GM12801 (cell line): Measurements from ENCODE around the gene A2M.

Experiments used
- CTCF ChIP-seq: IDR thresholded peaks from one replicate; pipeline ENCODE4 v1.5.1; 2011; ENCODE audit warnings: control low read depth; ENCODE audit not compliant: insufficient read length; ENCODE audit errors: extremely low read depth

Gene A2M

DNA sequence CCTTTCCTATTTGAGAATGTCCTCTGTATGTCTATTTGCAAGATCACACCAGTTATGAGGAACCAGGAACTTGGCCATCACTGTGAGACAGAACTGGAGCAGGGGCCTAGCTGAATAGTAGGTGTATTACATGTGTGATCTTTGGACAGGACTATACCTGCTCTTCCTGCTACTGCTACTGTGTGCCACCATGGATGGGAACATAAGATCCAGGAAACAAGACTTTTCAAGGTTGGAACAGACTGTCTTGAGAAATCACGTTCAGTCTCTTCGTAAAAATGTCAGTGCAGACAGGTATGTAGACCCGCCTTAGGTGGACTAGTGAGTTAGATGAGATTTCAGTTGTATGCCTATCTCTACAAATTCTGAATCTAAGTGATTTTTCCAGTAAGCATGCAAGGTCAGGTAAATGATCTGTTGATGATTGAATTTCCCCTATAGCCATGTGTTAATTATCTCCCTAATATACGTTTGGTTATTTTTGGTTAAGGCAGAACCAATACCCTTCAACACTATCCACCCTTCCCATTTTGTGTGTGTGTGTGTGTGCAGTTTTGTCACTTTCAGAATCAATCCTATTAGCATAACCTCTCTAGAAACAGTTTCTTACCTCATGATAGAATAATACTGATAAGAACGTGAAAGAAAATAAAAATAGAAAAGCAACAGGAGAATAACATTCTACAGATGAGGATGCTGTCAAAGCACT is 7.1 kb downstream of the A2M start:
- TF ChIP-seq CTCF = no peak

GRCh38 chr12:9107542-9107873 is 8.2 kb downstream of the A2M start:
- no peak for TF ChIP-seq CTCF

DNA sequence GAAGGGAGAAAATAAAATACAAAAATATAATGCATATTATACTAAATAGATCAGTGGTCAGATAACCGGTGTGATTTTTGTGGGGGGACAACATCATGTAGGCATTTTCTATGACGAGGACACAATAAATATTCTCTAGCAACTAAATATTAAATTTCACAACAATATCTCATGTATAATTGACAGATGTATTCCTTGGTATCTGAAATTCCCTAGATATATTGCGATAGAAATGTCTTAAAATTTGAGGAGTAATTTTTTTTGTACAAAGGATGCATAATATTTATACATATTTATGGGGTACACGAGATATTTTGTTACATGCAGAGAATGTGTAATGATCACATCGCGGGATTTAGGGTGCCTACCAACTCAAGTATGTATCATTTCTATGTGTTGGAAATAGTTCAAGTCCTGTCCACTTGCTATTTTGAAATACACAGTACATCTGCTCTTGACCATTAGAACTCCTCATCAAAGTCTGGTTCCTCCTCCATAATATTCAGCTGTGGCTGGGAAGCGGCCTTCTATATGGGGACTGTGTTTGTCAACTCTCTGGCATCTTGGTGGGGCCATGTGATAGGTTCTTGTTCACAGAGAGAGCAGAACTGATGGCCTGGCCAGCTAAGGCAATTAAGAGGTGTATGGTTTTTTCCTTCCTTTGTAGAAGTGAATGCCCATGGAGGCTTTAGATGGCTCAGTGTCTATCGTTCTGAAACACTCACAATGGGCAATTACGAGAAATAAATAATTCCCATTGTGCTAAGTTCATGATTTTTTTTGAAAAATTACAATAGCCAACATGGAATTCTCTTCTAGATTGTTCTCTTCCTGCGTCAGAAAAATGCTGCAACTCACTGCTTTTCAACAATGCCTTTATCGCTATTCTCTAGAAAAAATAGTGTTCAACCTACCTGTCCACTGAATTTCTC is 8.8 kb downstream of the A2M start:
- no peak for TF ChIP-seq CTCF

- TF ChIP-seq CTCF = no peak
Observed at GRCh38 chr12:9106067-9106466, 9.7 kb downstream of the A2M start.

- TF ChIP-seq CTCF = no peak
Observed at GRCh38 chr12:9104767-9105423, 10.8 kb downstream of the A2M start.

DNA sequence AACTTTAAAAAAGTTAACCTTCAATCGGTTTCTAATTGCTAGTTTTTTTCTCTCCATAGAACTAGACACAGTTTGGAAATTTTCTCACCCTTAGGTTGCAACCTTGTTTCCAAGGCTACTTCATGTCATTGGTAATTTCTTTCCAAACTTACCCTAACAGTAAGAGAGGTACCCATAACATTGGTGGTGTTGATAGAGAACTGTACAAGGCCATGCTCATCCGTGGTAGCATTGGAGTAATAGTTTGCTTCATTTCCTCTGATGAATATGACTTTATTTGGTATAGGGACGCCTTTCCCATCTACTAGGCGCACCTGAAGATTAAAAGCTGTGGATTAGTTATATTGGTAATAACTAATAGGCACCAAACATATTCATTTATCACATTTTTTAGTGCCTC is 11.6 kb downstream of the A2M start:
- no peak for TF ChIP-seq CTCF
